HG03457 (cell line): Measurements from ENCODE around the gene SLC20A1.

Source experiments
- ATAC-seq: cut with Tn5 transposase; IDR thresholded peaks from one replicate; pipeline ENCODE4 v1.9.1; 2021; ENCODE audit warnings: moderate number of reproducible peaks; ENCODE audit not compliant: unreplicated experiment

SLC20A1 gene

DNA sequence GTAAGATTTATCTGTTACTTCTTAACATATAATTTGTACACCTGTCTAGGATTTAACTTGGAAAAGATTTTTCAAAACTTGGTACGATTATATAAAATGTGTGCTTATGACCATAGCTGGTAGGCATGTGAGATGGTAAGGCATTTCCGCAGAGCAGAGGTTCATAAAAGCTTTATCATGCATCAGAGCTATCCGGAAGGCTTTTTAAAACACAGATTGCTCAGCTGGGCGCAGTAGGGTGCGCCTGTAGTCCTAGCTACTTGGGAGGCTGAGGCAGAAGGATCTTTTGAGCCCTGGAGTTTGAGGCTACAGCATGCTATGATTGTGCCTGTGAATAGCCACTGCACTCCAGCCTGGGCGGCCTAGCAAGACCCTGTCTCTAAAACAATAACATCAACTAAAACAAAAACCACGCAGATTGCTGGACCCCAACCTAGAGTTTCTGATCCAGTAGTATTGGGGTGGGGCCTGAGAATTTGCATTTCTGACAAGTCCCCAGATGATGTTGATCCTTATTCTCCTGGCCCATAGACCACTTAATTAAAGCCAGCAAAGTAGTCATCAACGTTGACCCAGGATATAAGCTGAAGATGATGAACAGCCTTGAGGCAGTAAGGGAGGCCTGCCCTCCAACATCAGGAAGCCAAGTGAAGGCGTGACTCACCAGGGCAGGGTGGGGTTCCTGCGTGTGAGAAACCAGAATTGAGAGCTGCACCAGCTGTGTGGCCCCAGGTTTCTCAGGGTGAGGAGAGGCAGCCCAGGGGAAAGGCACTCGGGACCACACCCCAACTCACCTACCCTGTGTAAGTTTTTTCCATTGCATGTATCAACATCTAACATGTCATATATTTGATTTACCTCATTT is 21.6 kb upstream of the SLC20A1 start:
- no peak for ATAC-seq

DNA sequence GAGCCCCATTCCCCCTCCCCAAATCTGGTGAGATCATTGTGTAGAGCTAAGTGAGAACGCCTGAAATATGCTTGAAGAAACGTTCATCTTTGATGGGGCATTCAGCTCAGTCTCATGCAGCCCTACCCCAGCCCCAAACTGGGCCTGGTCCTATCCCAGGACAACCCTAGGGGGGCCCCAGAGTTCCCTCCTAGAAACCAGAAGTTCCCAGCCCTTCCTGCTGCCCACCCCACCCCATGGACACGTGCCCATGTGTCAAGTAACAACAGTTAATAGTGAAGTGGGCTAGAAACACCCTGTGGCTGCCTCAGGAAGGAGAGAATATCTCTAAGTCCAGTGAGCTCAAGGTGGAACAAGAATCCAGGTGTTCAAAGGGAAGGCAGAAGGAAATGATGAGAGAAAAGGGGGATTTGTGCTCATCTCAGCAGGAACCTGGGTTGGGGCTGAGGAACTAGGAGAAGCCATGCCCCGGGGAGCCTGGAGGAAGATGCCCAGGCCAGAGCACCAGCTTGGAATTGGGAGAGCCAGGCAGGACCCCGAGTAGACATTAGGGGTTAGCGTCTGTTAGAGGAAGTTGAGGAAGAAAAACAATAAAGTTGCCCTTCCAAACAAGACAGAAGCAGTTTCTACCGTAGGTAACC is 20.1 kb upstream of the SLC20A1 start:
- no peak for ATAC-seq

DNA sequence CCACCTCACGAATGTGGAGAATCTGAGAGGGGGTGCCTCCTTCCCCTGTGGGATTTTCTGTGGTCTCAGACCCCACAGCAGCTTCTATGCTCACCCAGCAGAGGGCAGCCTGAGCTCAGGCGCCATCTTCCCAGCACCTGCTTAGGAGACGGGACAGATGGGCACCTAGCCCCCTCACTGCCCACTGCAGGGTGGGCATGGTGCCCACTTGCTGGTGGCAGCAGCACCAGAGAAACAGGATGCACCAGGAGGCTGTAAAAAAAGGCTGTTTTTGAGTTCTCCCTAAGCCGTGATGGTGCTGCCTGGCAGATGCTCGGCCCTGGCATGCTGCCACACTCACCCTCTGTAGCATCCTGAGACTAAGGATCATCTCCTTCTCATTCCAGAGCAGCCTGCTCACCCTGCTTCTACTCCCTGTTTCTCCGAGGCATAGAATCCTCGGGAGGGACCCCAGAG is 19.1 kb upstream of the SLC20A1 start:
- ATAC-seq = no peak

DNA sequence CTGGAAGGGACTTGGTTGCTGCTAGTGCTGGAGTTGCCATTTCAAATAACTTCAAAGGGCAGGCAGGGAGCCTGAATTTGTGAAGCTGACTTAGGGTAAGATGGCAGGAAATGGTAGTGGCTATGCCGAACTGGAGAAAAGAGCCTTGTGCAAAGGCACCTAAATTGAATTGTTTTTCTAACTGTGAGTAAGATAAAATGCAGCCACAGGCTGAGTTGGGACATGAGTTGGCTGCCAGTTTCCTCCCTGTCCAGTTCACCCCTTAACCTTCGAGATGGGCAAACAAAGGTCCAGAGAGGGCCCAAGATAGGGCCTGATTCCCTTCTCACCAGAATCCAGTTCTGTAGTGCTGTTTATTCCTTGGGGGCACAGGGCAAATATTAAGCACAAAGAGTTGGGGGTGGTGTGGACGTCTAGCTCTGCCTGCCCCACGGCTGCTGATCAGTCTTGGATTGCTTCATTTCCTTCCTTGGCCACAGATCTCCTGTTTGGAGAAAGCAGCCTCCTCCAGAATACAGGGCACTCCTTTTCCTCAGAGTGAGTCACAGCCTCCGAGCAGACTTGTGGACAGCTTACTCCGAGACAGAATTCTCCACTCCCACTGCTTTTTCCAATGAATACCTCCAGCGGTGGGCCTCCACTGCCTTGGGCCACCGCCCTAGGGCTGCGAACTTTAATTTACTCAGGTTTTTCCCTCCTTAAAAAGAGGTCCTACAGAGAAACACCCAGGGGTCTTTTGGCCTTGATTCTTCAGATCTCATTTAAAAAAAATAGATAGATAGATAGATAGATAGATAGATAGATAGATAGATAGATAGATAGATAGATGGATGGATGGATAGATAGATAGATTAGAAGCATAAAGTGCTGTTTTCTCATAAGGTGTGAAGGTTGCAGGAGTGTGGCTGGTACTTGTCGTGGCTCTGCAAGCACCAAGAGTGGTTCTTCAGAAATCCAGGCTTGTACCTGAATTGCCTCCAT is 18.4 kb upstream of the SLC20A1 start:
- no peak for ATAC-seq

DNA sequence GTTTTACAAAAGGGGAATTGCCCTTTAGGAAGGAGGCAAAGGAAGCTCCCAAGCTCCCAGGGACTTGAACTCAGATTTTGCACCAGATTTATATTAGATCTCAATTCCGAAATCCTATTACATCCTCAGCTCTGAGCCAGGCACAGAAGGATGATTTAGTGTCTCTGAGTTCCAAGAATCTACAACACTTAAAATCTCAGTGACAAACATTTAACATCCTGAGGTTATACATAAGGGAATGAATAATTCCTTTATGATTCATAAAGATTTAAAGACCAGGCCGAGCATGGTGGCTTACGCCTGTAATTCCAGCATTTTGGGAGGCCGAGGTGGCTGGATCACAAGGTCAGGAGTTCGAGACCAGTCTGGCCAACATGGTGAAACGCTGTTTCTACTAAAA is 16.5 kb upstream of the SLC20A1 start:
- no peak for ATAC-seq

DNA sequence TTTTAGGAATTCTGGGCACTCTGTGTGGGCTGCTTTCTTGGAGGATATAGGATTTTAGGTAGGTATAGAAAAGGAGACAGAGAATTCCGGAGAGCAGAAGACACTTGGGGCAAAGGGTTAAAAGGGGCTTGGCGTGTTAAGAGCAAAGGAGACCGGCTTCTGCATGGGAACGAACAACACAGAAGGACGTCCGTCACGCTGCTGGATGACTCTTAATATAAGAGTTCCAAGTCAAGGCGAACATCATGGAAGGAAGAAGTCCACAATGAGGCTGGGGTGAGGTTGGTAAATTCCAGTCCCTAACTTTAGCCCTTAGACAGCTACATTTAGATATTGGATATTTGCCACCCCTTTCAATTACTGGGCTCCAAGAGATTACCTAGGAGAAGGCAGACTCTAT is 15.9 kb upstream of the SLC20A1 start:
- ATAC-seq = no peak

DNA sequence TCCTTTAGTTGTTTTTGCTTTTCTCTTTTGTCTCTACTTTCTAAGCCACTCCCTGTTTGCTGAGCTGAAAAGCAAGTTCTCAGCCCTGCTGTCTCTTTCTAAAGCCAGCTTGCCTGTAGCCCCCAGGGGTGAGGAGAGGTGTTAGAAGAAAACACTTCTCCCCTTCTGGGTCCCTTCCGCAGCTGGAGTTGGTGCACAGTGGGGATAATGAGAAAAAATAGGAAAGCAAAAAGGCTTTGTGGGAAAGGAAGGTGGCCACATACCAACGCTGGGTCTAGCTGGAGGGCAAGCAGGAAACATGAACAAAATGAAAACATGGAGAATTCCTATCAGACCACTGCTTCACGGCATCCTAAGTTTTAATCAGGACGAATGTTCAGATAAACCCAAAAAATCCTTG is 15.5 kb upstream of the SLC20A1 start:
- no peak for ATAC-seq

DNA sequence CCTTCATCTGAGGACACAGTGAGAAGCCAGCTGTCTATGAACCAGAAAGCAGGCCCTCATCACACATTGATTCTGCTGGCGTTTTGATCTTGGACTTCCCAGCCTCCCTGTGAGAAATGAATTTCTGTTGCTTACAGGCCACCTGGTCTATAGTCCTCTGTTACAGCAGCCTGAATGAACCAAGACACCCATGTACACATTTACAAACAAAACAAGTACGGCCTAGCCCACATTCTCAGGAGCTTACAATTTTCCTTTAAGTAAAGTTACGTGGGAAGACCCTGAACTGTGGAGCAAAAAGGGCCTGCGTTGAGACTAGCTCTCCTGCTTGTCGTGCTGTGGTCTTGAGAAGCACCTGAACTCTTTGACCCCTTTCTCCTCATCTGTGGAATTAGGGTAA is 12.0 kb upstream of the SLC20A1 start:
- no peak for ATAC-seq

DNA sequence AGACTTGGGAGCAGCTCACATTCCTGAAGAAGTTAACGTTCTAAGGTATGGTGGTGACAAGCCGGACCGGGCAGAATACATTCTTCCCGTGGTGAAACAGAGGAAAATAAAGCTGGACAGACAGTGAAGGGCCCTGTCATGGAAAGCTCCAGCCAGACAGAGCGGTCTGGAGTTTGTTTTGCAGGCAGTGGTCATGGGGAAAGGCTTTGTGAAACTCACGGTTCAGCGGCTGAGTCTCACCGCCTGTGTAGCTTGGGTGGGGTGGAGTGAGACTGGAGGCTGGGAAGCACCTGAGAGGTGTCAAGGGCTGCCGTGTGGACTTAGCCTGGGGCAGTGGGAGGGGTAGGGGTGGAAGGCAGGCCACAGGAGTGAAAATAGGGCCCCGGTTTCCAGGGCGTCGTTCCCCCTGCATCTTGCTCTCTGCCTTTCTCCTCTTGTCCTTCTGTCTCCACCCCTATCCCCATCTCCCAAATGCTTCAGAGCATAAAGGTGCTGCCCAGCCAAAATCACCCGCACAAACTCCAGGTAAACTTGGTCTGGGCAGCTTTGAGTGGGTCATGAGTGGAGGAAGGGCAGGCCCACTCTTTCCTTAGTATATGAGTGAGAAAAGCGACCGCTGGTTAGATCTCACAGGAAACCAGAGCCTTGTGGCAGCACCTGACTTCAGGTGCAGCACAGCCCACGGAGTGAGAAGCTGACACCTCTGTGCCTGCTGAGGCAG is 11.4 kb upstream of the SLC20A1 start:
- no peak for ATAC-seq

DNA sequence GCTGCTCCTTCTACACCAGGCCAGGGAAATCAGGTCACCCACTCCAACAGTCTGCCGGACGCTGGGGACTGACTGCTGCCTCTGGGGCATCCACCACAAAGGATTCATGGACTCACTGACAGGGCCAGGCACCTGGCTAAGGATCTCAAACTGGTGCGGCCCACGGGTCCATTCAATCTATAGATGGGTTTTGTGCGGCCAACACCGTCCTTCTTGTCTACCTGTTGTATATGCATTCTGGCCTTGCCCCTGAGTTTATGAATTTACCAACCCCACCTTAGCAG is 10.9 kb upstream of the SLC20A1 start:
- ATAC-seq = no peak

DNA sequence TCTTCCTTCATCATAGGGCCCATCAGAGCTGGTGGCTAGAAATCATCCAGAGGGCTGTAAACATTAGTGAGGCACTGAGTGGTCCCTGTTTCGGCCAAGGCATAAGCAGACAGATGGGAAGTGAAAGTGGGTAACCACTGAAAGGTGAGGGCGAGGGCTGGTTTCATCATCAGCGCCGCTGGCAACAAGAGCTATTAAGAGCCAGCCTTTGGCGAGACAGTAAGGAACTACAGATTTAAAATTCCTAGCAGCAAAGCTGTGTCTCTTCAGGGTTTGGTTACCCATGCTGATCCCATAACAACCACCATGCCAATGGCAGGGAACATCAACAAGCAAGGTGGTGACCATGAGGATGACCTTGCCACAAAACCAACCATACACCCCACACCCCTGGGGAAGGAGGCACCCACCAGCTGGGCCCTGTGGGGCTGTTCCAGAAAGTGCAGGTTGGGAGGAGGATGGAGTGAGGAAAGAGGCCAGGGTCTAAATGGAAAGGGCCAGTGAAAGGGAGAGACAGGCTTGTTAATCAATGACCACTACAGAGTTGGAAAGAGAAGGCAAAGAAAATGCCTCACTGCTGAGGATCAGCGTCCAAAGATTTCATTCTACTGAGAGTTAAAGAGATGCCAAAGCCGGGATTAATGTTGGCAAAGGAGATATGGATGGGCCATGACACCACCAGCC is 9.0 kb upstream of the SLC20A1 start:
- ATAC-seq = peak; percentile 79

DNA sequence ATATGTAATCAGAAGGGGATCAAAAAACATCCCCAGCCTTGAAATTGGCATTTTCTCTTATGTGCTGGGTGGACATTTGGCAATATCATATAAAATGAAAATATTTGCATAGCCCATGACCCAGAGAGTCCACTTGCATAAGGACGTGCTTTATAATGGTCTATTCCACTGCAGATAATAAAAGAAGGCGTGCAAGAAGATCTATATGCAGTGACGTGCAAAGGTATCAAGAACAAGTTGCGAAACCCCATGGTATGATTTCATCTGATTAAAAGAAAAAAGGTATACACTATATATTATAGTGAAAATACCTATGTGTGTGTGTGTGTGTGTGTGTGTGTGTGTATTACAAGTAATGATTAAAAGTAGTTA is 8.5 kb upstream of the SLC20A1 start:
- no peak for ATAC-seq

DNA sequence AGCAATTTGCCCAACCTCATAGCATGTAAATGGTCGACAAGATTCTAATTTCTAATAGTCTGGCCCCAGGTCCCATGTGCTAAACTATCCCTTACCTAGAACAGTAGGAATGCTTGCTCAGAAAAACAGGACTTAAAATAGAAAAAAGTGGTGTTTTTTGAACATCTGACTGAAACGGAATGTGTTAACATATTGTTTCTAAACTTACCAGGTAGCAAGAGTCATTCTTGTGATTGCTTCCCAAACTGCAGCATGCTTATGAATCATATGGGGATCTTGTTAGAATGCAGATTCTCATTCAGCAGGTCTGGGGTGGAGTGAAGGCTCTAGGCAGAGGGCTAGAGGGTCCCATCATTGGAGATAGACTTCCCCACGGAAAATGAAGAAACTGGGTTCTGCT is 5.8 kb upstream of the SLC20A1 start:
- no peak for ATAC-seq

DNA sequence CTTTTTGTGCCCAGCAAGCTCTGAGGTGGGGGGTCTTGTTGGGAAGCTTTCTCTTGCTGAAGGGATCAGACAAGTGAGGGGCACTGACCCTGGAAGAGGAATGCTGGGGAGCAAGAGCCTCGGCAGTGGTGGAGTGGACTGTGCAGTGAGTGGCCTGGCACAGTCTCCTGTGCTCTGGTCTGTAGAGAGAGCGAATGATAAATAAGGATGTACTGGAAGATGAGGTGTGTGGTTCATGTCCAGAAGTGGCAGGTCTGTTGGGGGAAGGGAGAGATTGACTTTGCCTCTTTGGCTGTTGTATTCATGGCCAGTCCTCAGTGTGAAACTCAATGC is 5.3 kb upstream of the SLC20A1 start:
- ATAC-seq = no peak

DNA sequence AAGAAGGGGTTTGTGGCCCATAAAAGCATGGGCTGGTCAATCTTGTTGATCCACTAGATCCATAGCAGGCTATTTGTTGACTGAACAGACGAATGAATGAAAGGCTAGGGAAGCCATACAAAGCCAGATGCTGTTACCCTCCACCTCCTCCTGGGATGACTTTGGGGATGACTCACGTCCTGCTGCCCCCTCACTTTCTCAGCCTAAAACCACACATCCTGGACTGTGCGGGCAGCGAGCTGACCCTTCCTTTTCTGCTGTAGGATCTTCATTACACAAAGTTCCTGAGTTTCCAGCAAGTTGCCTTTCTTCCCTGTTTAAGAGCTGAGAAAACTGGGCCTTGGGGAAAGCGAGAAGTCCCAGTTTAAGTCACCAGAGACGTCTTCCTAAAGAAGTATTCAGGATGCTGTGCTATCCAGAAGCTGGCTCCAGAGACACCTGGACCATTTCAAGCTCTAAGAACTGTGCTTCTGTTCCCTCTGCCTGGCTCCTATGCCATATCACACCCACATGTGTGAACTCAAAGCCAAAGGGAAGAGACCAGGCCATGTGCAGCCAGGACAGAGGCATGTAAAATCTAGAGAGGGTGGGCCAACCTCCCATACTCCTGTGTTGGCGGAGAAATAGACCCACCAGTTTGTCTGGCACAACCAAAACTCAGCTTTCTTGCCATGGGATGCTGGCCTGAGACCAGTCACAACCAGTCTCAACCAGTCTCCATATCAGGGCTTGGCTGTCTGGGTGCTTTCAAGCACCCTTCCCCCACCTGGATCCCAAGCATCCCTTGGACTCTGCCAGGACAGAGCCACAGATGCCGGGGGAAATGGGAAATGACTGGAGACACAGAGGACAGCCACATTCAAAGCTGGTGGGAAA is 4.7 kb upstream of the SLC20A1 start:
- ATAC-seq = no peak

DNA sequence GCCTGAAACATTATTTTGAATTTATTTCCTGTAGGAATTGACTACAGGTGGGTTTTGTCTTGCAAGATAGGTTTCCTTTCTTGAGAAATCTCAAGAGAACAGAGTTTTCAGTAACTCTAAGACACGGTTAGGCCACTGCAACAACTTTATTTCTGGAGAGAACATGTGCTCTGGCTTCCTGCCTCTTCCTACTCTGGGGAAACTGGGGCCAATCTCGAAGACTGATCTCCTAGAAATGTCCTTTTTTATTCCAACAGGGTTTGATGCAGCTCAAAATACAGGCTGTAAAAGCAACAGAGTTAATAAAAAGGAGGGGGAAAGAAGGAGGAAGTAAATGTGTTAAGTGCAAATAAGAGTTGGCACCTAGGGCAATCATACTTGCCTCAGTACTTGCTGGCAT is 4.0 kb upstream of the SLC20A1 start:
- no peak for ATAC-seq

DNA sequence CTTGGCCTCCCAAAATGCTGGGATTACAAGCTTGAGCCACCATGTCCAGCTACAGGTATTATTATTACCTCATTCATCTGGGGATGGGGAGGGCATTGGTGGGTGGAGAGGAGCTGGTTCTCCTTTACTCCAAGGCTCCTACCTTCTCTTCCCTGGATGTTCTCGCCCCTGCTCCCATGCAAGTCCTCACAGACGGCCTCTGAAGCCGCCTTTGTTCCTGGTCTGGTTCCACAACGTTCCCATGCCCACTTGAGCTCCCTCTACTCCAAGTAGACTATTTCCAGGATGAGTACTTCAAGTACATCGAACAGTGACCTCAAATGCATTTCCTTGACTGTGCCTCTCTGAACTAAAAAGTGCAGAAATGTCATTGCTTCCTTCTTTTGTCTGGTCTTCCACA is 3.2 kb upstream of the SLC20A1 start:
- no peak for ATAC-seq

DNA sequence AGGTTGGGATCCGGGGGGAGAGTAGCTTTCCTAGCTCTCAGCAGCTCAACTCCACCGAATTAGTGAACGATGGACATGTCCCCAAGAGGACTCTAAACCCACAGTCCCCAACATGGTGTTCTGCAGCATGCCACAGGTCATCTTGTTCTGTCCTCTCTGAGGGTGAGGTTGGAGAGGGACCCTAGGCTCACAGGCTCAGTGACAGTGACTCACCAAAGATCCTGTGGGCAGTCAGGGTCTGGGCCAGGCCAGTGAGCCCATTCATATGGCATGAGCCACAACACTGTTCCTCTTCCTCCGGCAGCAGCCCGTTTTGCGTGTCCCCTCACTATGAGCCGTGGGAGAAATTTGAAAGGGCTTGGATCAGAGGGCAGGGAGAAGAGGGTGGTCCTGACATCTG is 2.8 kb upstream of the SLC20A1 start:
- no peak for ATAC-seq

DNA sequence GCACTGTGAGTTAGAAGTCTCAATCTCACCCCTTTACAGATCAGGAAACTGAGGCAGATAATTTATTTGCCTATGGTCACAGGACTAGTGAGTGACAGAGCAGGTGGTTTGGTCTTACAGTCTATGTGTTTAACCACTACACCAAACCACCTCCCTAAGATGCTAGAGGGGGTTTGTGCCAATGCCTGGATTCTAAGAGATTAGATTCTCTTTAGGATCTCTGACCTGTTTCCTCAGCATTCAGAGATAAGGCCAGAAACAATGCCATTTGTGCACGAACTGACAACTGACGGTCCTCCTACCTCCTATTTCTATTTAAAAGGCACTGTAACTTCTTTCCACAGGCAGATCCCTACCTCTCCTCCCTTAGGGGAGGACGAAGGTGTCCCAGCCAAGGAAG is 2.3 kb upstream of the SLC20A1 start:
- ATAC-seq = no peak
